Measurements from ENCODE around the gene HABP2.

- no peak for TF ChIP-seq CTCF (IDR thresholded peaks at IDR 0.05)
- TF ChIP-seq POLR2A (IDR thresholded peaks at IDR 0.05), result no peak
Measured at GRCh38 chr10:113530476-113530875, 22.4 kb upstream of the HABP2 start.
